Liver (tissue), 9 donors: ENCODE data around the gene TMEM178A. TPM values are rescaled to one million over a fixed set of nuclear protein-coding genes. Genes with fewer than 3 reads are reported as not detected.

Source experiments
- DNase-seq: peaks from one replicate; pipeline ENCODE4 v3.0.0-alpha.2; 2017; ENCODE audit warnings: low spot score
- H3K27ac ChIP-seq, 2 donors: one replicate each; pipeline ENCODE4 v1.7.0; 2013; ENCODE audit warnings: inconsistent platforms in 2 of 2, low read length in 2 of 2, control low read depth in 1 of 2, low read depth in 1 of 2, mild to moderate bottlenecking in 1 of 2
- H3K27me3 ChIP-seq, 4 donors: one replicate each; pipeline versions ENCODE4 v1.6.1 to v1.7.0; 2013; ENCODE audit warnings: low read length in 3 of 4, inconsistent platforms in 1 of 4, mild to moderate bottlenecking in 1 of 4, moderate library complexity in 1 of 4; ENCODE audit not compliant: control insufficient read depth in 4 of 4, insufficient read depth in 4 of 4
- H3K36me3 ChIP-seq, 4 donors: one replicate each; pipeline versions ENCODE4 v1.6.1 to v1.7.0; 2013; ENCODE audit warnings: low read length in 3 of 4, mild to moderate bottlenecking in 3 of 4, low read depth in 1 of 4, moderate library complexity in 1 of 4; ENCODE audit not compliant: control insufficient read depth in 4 of 4, insufficient read depth in 3 of 4
- H3K4me1 ChIP-seq, 4 donors: one replicate each; pipeline versions ENCODE4 v1.6.1 to v1.7.0; 2013; ENCODE audit warnings: low read length in 3 of 4, mild to moderate bottlenecking in 3 of 4, moderate library complexity in 1 of 4; ENCODE audit not compliant: control insufficient read depth in 4 of 4, insufficient read depth in 4 of 4
- H3K4me3 ChIP-seq, 3 donors: one replicate each; pipeline versions ENCODE4 v1.6.1 to v1.7.0; 2013; ENCODE audit warnings: low read length in 3 of 3, control low read depth in 1 of 3, low read depth in 1 of 3, mild to moderate bottlenecking in 1 of 3
- H3K9ac ChIP-seq, 2 donors: one replicate each; pipeline ENCODE4 v1.7.0; 2013; ENCODE audit warnings: low read length in 2 of 2, mild to moderate bottlenecking in 2 of 2, moderate library complexity in 2 of 2, control low read depth in 1 of 2, low read depth in 1 of 2
- H3K9me3 ChIP-seq, 4 donors: one replicate each; pipeline versions ENCODE4 v1.6.1 to v1.7.0; 2013; ENCODE audit warnings: low read length in 3 of 4; ENCODE audit not compliant: control insufficient read depth in 4 of 4
- ATF3 ChIP-seq: IDR thresholded peaks from 2 replicates; pipeline ENCODE4 v1.6.1; 2016; ENCODE audit warnings: antibody characterized with exemption
- CTCF ChIP-seq: fragments of 150-350 bp; IDR thresholded peaks from 2 replicates; pipeline ENCODE4 v1.5.1; 2017; ENCODE audit warnings: improper control_type of control experiment, low read depth, low read length; ENCODE audit not compliant: missing input control
- EGR1 ChIP-seq, 2 donors: IDR thresholded peaks; 2 replicates each; pipeline ENCODE4 v1.6.1; 2016 to 2018; ENCODE audit warnings: antibody characterized with exemption in 2 of 2, low read depth in 2 of 2
- FOXA1 ChIP-seq: IDR thresholded peaks from 2 replicates; pipeline ENCODE4 v1.6.1; 2016; ENCODE audit warnings: antibody characterized with exemption
- FOXA2 ChIP-seq: IDR thresholded peaks from 2 replicates; pipeline ENCODE4 v1.6.1; 2016; ENCODE audit warnings: antibody characterized with exemption
- GABPA ChIP-seq, 2 donors: IDR thresholded peaks in 1 of 2; conservative IDR thresholded peaks in 1 of 2; 2 replicates each; pipeline ENCODE4 v1.6.1; 2016; ENCODE audit warnings: antibody characterized with exemption in 2 of 2, mild to moderate bottlenecking in 1 of 2, moderate library complexity in 1 of 2
- HNF4A ChIP-seq, 2 donors: conservative IDR thresholded peaks; 2 replicates each; pipeline ENCODE4 v1.6.1; 2016; ENCODE audit warnings: antibody characterized with exemption in 2 of 2, mild to moderate bottlenecking in 2 of 2
- HNF4G ChIP-seq: IDR thresholded peaks from 2 replicates; pipeline ENCODE4 v1.6.1; 2016; ENCODE audit warnings: antibody characterized with exemption
- JUND ChIP-seq, 2 donors: IDR thresholded peaks; 2 replicates each; pipeline ENCODE4 v1.6.1; 2016; ENCODE audit warnings: antibody characterized with exemption in 2 of 2
- MAX ChIP-seq: IDR thresholded peaks from 2 replicates; pipeline ENCODE4 v1.6.1; 2016; ENCODE audit warnings: antibody characterized with exemption
- NR2F2 ChIP-seq: IDR thresholded peaks from 2 replicates; pipeline ENCODE4 v1.6.1; 2016; ENCODE audit warnings: antibody characterized with exemption
- RAD21 ChIP-seq, 2 donors: IDR thresholded peaks; 2 replicates each; pipeline ENCODE4 v1.6.1; 2016; ENCODE audit warnings: antibody characterized with exemption in 2 of 2, mild to moderate bottlenecking in 2 of 2
- REST ChIP-seq: IDR thresholded peaks from 2 replicates; pipeline ENCODE4 v1.6.1; 2016; ENCODE audit warnings: antibody characterized with exemption, mild to moderate bottlenecking
- RXRA ChIP-seq, 2 donors: IDR thresholded peaks; 2 replicates each; pipeline ENCODE4 v1.6.1; 2017 to 2018; ENCODE audit warnings: antibody characterized with exemption in 2 of 2, mild to moderate bottlenecking in 1 of 2
- SP1 ChIP-seq: IDR thresholded peaks from 2 replicates; pipeline ENCODE4 v1.6.1; 2018; ENCODE audit warnings: antibody characterized with exemption, mild to moderate bottlenecking
- TAF1 ChIP-seq: conservative IDR thresholded peaks from 2 replicates; pipeline ENCODE4 v1.6.1; 2016; ENCODE audit warnings: antibody characterized with exemption, mild to moderate bottlenecking
- YY1 ChIP-seq: IDR thresholded peaks from 2 replicates; pipeline ENCODE4 v1.6.1; 2016; ENCODE audit warnings: antibody characterized with exemption, mild to moderate bottlenecking
- ZBTB33 ChIP-seq: IDR thresholded peaks from 2 replicates; pipeline ENCODE4 v1.6.1; 2016; ENCODE audit warnings: antibody characterized with exemption
- WGBS: extraction: QIAGEN DNeasy Blood & Tissue Kit; methylation state at CpG from one replicate; pipeline ENCODE4 v1.1.7; 2013; 5-methylcytosine and 5-hydroxymethylcytosine counted together
- polyA plus RNA-seq, 2 donors: library from polyadenylated mRNA; stranded (reverse) in 1 of 2; unstranded in 1 of 2; fragments of 200-250 nt in 1 of 2; fragments of >200 nt in 1 of 2; fragmentation: Nextera tagmentation in 1 of 2; extraction: Ambion mirVana in 1 of 2; gene quantifications; one replicate each; pipeline versions ENCODE4 v1.2.1 to v1.2.3, GENCODE V29; 2013 to 2015
- total RNA-seq, 2 donors: library from RNA; depleted of rRNA; stranded (reverse); fragments of >200 nt; gene quantifications; one replicate each; pipeline ENCODE4 v1.2.3, GENCODE V29; 2014
- donor health status: healthy.
- donor health status: healthy.
- donor health status: healthy.
- donor health status: healthy.
- donor health status: healthy.

Gene TMEM178A
- total and polyA plus RNA-seq, 4 donors: 0.21 to 0.64 (median 0.49) TPM

GRCh38 chr2:39703181-39703872 lies 37.6 kb downstream of the TMEM178A start:
- peaks cover 0 to 3% (median 1%) of the 10 kb centered on the region in 4 donors for H3K9me3 ChIP-seq
- DNase-seq: no peak
- no peaks in the 10 kb centered on the region for H3K27me3 ChIP-seq
- no peak overlapping the region for H3K4me3 ChIP-seq
- H3K9ac ChIP-seq: no peak overlapping the region
- TF ChIP-seq FOXA1: no peak
- no peak for TF ChIP-seq SP1
- no peak for TF ChIP-seq ZBTB33
- TF ChIP-seq GABPA (IDR thresholded peaks at IDR 0.05 in 1 of 2, conservative IDR thresholded peaks at IDR 0.05 in 1 of 2): no peak
- TF ChIP-seq ATF3: no peak
- no peak for TF ChIP-seq RXRA (IDR thresholded peaks at IDR 0.05)
- no peak for TF ChIP-seq MAX
- no peak for TF ChIP-seq HNF4A (conservative IDR thresholded peaks at IDR 0.05)
- no peak for TF ChIP-seq NR2F2
- no peak for TF ChIP-seq REST
- TF ChIP-seq EGR1 (IDR thresholded peaks at IDR 0.05; ENCODE audit: low read depth in 2 of 2): no peak
- TF ChIP-seq YY1: no peak
- no peak for TF ChIP-seq RAD21 (IDR thresholded peaks at IDR 0.05)
- no peak for TF ChIP-seq CTCF
- TF ChIP-seq JUND (IDR thresholded peaks at IDR 0.05): no peak
- TF ChIP-seq FOXA2: no peak
- no peak for TF ChIP-seq HNF4G
- no peak for TF ChIP-seq TAF1
- H3K4me1 ChIP-seq: no peaks in the 10 kb centered on the region
- no peak overlapping the region for H3K27ac ChIP-seq
- no peaks in the 10 kb centered on the region for H3K36me3 ChIP-seq
- WGBS: 90% methylated on average over 3 of the region's 3 CpGs
